Thyroid gland (tissue), 4 donors: ENCODE data around the gene TOX4.

Experiments used
- POLR2A ChIP-seq, 2 donors: fragments of 450-650 bp; IDR thresholded peaks; one replicate each; pipeline ENCODE4 v1.6.1; 2017; ENCODE audit warnings: antibody characterized with exemption in 2 of 2, mild to moderate bottlenecking in 2 of 2, moderate library complexity in 1 of 2
- TF ChIP-seq, protein P1 (sequence below), 6 experiments: fragments of 200-600 bp in 3 of 6; fragments of 450-650 bp in 3 of 6; sonication (generic) in 3 of 6; IDR thresholded peaks; one replicate each; pipeline ENCODE4 v1.5.1; 2016 to 2019; ENCODE audit warnings: antibody characterized with exemption in 6 of 6, mild to moderate bottlenecking in 2 of 6, inconsistent platforms in 1 of 6, moderate library complexity in 1 of 6

GRCh38 chr14:21524575-21525490 is 47.8 kb downstream of the TOX4 start:
- no peak for TF ChIP-seq POLR2A (IDR thresholded peaks at IDR 0.05)
- TF ChIP-seq, protein P1, sequence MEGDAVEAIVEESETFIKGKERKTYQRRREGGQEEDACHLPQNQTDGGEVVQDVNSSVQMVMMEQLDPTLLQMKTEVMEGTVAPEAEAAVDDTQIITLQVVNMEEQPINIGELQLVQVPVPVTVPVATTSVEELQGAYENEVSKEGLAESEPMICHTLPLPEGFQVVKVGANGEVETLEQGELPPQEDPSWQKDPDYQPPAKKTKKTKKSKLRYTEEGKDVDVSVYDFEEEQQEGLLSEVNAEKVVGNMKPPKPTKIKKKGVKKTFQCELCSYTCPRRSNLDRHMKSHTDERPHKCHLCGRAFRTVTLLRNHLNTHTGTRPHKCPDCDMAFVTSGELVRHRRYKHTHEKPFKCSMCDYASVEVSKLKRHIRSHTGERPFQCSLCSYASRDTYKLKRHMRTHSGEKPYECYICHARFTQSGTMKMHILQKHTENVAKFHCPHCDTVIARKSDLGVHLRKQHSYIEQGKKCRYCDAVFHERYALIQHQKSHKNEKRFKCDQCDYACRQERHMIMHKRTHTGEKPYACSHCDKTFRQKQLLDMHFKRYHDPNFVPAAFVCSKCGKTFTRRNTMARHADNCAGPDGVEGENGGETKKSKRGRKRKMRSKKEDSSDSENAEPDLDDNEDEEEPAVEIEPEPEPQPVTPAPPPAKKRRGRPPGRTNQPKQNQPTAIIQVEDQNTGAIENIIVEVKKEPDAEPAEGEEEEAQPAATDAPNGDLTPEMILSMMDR (IDR thresholded peaks at IDR 0.05), result no peak
